Raji (cell line): Measurements from ENCODE around the gene SLC22A17.

Source experiments
- POLR2A ChIP-seq: IDR thresholded peaks from 2 replicates; pipeline ENCODE4 v1.6.1; 2011; ENCODE audit warnings: low read depth, low read length, control low read depth; ENCODE audit not compliant: insufficient read depth

SLC22A17 gene

DNA sequence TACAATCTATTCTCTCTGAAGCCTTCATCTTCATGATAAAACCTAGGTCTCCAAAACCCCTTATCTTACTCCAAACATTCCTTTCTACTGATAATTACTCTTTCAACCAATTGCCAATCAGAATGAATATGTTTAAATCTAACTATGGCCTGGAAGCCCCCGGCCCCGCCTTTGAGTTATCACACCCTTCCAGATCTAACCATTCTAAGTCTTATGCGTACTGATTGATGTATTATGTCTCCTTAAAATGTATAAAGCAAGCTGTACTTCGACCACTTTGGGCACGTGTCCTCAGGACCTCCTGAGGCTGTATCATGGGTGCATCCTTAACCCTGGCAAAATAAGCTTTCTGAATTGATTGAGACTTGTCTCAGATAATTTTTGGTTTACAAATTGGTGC, 17.1 kb downstream of the SLC22A17 start:
- TF ChIP-seq POLR2A: no peak

DNA sequence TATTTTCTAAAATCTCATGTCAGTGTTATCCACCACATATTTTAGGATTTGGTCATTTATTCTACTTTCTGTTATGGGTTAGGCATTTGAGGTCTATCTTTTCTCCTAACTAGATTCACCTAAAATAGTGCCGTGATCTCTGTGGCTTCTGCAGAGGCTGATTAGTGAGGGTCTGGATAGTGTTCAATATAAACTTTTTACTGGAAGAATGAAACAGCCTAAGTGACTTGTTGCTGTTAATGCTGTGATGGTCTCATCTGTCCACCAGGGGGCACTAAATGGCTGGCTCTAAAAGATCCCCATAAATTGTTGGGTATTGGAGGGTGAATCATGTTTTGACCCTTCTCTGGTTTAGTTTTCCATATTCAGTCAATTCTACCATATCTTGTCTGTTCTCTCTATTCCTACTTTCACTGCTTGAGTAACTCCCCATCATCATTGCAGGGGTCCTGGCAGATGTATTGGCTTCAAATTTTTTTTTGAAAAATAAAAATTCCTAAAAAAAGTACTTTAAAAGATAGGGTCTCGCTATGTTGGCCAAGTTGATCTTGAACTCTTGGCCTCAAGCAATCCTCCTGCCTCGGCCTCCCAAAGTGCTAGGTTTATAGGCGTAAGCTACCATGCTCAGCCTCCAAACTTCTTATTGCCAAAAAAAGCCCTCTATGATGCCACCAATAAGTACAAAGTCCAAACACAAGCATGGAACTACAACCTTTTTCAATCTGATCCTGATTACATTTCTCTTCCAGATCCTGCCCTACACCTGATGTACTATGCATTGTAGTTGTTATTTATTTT, 24.5 kb downstream of the SLC22A17 start:
- TF ChIP-seq POLR2A: no peak

DNA sequence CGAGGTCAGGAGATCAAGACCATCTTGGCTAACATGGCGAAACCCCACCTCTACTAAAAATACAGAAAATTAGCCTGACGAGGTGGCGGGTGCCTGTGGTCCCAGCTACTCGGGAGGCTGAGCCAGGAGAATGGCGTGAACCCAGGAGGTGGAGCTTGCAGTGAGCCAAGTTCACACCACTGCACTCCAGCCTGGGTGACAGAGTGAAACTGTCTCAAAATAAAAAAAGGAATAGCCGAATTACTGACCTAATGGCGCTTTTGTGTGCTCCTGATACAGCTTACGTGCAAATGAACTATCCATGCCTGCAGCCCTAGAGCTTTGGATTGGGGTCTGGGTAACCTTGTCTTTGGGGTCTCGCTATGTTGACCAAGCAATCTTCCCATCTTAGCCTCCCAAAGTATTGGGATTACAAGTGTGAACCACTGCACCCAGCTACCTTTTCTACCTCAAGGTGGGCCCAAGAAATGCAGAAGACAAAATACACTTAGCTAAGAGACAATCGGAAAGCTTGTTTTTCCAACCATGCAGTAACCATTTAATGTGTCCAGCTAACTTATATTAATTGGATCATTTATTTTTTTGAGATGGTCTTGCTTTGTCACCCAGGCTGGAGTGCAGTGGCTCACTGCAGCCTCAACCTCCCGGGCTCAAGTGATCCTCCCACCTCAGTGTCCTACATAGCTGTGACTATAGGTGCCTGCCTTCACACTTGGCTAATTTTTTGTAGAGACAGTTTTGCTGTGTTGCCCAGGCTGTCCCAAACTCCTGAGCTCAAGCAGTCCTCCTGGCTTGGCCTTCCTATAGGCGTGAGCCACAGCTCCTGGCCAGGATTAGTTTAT, 26.0 kb downstream of the SLC22A17 start:
- TF ChIP-seq POLR2A: peak; percentile 33; the same call in 1 of the 2 replicates

DNA sequence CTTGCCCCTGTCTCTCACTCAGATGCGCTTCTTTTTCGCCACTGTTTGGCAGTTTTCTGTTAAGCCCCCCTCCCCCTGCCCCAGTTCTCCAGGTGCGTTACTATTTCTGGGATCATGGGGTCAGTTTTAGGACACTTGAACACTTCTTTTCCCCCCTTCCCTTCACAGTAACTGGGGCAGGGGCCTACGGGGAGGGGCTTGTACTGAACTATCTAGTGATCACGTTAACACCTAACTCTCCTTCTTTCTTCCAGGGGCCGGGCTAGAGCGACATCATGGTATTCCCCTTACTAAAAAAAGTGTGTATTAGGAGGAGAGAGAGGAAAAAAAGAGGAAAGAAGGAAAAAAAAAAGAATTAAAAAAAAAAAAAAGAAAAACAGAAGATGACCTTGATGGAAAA, 27.7 kb downstream of the SLC22A17 start:
- no peak for TF ChIP-seq POLR2A

DNA sequence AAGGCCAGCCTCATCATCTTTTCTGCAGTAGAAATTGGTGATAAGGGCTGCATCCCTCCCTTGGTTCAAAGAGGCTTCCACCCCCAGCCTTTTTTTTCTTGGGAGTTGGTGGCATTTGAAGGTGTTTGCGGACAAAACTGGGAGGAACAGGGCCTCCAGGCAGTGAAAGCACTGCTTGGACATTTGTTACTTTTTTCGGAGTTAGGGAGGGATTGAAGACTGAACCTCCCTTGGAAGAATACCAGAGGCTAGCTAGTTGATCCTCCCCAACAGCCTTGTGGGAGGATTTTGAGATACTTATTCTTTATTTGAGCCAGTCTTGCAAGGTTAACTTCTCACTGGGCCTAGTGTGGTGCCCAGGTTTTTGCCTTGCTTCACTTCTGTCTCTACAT, 28.2 kb downstream of the SLC22A17 start:
- TF ChIP-seq POLR2A: no peak

DNA sequence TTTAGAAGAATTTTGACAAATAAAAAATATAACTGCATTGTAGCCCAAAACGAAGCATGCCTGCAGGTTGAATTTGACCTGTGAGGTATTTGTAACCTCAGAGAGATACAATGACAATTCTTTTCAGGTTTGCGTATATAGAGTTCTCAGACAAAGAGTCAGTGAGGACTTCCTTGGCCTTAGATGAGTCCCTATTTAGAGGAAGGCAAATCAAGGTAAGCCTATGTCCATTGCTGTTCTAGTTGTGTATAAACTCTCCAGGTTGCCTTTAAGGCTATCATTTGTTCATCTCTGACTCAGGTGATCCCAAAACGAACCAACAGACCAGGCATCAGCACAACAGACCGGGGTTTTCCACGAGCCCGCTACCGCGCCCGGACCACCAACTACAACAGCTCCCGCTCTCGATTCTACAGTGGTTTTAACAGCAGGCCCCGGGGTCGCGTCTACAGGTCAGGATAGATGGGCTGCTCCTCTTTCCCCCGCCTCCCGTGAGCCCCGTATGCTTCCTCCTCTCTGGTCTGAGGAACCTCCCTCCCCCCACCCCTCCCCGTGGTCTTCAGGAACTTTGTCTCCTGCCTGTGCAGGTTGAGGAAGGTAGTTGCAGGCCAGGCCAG, 28.7 kb downstream of the SLC22A17 start:
- TF ChIP-seq POLR2A: no peak

DNA sequence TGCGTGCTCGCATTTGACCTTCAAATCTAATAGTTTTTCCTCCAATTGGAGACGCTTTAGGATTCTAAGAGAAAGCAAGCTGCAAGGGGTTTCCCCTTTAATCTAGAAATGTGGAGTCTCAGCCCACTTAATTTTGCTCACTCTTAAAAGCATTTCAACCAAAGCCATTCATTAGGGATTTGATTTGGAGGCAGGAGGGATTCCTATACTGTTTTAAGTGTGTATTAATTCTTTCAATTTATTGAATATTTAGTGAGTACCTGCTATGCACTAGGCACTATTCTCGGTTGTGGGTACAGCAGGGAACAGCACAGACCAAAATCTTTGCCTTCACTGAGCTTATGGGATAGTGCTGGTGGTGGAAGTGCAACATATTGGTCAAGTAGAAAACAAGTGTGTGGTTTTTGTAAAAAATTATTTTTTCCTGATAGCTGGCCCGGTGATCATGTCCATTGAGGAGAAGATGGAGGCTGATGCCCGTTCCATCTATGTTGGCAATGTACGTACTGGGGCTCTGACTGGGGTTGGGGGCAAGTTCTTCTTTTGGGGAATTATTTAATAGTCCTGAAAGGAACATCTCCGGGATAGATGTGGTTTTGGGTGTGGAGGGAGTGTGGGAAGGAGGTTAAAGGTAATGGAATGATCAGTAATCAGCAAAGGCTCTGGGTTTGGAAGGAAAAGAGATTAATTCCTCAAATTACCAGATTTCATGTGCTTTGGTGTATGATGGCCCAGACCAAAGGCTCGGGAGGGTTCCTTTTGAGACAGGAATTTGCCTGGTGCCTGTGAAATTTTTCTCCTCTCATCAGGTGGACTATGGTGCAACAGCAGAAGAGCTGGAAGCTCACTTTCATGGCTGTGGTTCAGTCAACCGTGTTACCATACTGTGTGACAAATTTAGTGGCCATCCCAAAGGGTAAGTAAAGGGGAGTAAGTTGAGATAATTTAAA, 29.8 kb downstream of the SLC22A17 start:
- no peak for TF ChIP-seq POLR2A

DNA sequence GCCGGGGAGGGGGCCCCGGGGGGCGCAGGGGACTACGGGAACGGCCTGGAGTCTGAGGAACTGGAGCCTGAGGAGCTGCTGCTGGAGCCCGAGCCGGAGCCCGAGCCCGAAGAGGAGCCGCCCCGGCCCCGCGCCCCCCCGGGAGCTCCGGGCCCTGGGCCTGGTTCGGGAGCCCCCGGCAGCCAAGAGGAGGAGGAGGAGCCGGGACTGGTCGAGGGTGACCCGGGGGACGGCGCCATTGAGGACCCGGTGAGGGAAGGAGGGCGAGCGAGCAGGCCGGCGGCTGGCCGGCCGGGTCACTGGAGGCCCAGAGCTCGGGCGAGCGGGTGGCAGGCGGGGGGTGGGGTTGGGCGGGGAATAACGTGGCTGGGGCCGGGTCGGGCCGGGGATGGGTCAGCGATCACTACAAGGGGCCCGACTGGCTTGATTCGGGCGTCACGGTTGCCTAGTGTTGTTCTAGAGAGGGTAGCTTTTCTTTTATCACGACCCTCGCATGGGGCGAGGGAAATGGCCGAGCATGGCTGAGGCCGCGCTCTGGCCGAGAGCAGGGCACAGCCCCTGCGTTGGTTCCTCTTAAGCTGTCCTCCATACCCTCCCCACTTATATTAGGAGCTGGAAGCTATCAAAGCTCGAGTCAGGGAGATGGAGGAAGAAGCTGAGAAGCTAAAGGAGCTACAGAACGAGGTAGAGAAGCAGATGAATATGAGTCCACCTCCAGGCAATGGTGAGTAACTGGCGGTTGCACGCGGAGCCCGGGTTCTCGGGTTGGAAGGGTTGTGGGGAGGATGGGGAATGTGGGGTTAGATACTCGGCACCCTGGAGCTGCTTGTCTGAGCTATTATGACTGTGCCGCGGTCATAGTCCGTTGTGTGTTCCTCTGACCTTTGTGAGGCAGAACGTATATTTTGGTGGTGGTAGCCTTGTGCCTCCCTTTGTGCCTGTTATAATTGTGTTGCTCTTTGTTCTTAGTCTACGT, 30.8 kb downstream of the SLC22A17 start:
- TF ChIP-seq POLR2A: no peak; the same call in 1 of the 2 replicates

DNA sequence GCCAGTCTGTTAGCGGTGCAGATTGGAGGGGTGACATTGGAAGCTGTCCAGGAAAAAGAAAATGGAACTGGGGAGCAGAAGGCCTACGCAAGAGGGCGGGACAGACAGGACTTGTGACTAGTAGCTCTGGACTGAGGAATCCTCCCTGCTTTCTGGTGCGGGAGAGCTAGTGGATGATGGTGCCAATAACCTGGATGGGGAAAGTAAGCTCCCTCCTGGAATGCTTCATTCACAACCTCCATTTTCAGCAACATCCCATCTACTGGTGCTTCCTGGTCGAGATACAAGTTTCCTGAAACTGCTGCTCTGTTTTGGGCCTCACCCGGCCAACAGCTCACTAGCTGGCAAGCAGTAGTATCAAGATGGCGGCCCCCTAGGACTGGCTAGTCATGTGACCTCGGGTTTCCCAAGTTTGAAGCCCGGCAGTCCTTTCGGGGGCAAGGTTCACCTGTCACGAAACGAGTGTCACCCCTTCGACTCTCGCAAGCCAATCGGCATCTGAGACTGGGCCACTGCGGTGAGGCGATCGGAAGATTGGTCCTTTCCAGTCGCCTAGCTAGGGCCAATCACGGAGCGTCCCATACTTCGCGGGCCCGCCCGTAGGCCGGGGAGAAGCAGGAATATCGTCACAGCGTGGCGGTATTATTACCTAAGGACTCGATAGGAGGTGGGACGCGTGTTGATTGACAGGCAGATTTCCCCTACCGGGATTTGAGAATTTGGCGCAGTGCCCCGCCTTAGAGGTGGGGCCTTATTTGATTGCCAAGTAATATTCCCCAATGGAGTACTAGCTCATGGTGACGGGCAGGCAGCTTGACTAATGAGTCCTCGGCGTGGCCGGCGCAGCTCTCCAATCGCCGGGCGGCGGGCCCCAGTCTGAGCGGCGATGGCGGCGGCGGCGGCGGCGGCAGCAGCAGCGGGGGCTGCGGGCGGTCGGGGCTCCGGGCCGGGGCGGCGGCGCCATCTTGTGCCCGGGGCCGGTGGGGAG, 31.8 kb downstream of the SLC22A17 start, which contains the start of gene PABPN1:
PABPN1 (plus strand) TSS at position 874 of the 988 bp plus-strand sequence; CDS start at position 887, 13 bp downstream.
- TF ChIP-seq POLR2A: peak; percentile 67; the same call in 1 of the 2 replicates

DNA sequence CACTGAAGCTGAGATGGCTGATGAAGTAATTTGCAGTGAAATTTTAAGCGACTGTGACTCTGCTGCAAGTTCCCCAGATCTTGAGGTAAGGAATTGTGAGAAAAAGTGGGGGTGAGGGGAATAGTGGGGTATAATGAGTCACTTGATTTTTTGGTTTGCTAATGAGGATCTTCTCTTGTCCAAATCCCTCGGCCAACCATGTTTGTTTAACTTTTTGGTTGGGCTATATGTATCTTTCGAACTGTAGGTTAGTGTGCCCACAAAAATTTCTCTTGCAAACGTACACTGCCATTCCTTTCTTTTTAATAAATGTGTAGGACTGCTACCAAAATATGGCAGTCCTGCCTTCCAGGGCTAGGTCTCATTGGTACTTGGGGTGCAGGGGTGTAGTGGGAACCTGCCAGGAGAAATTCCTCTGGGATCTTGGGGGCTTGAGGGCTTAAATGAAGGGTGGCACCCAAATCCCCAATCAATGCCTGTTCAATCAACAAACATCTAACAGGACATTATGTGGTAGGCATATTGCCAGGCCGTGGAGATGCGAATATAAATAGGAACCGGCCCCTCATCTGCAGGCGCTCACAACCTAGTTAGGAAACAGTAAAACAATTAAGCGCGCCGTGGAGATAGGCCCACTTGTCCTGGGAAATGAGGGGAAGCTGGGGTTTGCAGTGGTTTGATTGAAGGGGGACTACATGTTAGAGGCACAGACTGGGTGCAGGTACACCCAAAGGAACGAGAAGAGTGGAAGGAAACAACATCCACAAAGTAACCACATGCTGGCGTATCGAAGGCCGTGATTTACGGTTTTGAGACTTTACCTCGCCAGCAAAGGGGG, 32.7 kb downstream of the SLC22A17 start:
- TF ChIP-seq POLR2A: no peak

DNA sequence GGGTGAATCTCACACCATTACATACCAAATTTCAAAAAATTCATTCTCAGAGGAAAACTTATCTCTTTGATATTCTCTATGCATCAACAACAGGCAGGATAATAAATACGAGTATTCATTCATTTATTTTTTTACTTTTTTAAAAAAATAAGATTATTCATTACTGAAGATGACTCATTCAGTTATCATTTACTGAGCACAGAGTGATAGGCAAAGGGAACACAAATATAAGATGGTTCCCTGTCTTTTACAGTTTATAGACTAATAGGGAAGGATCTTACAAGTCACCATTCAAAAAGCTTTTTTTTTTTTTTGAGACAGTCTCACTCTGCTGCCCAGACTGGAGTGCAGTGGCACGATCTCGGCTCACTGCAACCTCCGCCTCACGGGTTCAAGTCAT, 36.4 kb downstream of the SLC22A17 start:
- no peak for TF ChIP-seq POLR2A
